HG03354 (cell line): ENCODE results near the gene MACF1.
A peak's percentile ranks its signal among the peaks of the same experiment; 100 is the strongest.
"Not testable (repeated sequence)": the region's sequence is repeated elsewhere in the genome, so short reads cannot be mapped to it uniquely, and the experiment has no call there.

Experiments
- ATAC-seq: cut with Tn5 transposase; IDR thresholded peaks from one replicate; pipeline ENCODE4 v1.9.1; 2021; ENCODE audit warnings: mild to moderate bottlenecking; ENCODE audit not compliant: unreplicated experiment, poor library complexity, severe bottlenecking

Gene MACF1

GRCh38 chr1:39519376-39519775 is 314.9 kb downstream of the MACF1 start:
- ATAC-seq: not testable (repeated sequence)

- not testable (repeated sequence) for ATAC-seq
Measured at GRCh38 chr1:39522221-39522620, 317.7 kb downstream of the MACF1 start.

GRCh38 chr1:39522661-39523567 is 318.4 kb downstream of the MACF1 start:
- no peak for ATAC-seq

GRCh38 chr1:39524171-39524570 is 319.7 kb downstream of the MACF1 start:
- no peak for ATAC-seq

- ATAC-seq: no peak
Measured at GRCh38 chr1:39524591-39525365, 320.3 kb downstream of the MACF1 start.

- ATAC-seq: peak; percentile 97
Measured at GRCh38 chr1:39525366-39526165, 321.1 kb downstream of the MACF1 start.

GRCh38 chr1:39526466-39527189 is 322.1 kb downstream of the MACF1 start:
- no peak for ATAC-seq

- ATAC-seq: not testable (repeated sequence)
Measured at GRCh38 chr1:39527190-39527579, 322.7 kb downstream of the MACF1 start.

- no peak for ATAC-seq
Measured at GRCh38 chr1:39528082-39528481, 323.6 kb downstream of the MACF1 start.

- no peak for ATAC-seq
Measured at GRCh38 chr1:39529901-39530535, 325.5 kb downstream of the MACF1 start.

- ATAC-seq: no peak
Measured at GRCh38 chr1:39531526-39531925, 327.0 kb downstream of the MACF1 start.

- no peak for ATAC-seq
Measured at GRCh38 chr1:39533442-39533841, 328.9 kb downstream of the MACF1 start.
